GM21423 (cell line): Measurements from ENCODE around the gene KIF18B.
"Not testable (repeated sequence)": the region's sequence is repeated elsewhere in the genome, so short reads cannot be mapped to it uniquely, and the experiment has no call there.

ENCODE experiments used
- ATAC-seq: cut with Tn5 transposase; IDR thresholded peaks from one replicate; pipeline ENCODE4 v1.9.1; 2021; ENCODE audit warnings: mild to moderate bottlenecking, moderate library complexity; ENCODE audit not compliant: unreplicated experiment

The KIF18B gene

DNA sequence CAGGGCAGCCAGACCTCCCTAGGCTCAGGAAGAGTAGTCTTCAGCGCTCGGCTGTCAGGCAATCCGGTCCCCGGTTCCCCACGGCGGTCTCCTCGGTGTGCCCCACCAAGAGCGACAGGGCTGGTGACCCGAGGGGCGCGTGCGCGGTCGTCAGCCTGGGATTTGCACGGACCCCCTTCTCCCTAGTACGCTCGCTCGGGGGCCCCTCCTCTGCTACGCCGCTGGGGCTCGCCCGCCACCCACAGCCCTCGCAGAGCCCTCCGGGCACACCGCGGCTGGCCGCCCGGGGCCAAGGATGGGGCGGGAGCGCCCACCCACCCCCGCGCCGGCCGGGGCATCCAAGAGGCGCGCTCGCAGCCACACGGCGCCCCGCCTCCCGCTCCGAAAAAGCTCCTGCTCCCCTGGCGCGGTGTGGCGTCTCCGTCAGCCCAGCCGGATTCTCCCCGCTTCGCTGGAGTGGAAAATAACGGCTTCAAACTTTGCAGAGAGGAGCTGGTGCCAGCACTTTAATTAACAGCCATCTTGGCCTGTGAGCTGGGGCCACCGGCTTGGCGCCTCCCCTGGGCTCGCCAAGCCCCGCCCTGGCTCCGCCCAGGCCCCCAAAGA, 22.7 kb upstream of the KIF18B start:
- ATAC-seq, result no peak

DNA sequence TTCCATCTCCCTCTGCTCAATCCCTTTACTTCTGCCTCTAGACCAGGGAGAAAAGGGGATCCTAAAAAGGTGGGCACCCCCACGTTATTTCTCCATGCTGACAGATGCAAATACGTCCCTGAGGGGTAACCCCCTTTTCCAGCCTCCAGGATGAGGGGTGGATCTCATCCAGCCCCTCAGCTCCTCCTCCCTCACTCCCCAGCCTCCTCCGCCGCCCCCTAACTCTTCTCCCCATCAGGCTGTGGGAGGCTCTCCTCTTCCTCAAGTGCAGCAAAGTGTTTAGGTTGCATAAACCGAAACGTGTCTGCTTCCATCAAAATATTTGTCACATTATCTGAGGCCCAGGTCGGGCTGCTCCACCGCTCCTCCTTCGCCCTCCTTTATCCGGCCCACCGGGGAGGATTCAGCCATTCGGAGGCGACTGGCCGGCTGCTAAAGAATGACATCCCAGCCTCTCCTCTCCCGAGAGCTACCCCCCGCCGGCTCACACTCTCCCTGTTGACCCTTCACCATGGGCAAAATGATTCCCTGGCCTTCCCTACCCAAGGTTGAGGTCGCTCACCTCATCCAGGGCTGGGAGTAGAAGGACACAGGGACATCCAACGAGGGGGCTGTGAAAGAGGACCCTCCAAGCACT, 21.7 kb upstream of the KIF18B start:
- no peak for ATAC-seq

DNA sequence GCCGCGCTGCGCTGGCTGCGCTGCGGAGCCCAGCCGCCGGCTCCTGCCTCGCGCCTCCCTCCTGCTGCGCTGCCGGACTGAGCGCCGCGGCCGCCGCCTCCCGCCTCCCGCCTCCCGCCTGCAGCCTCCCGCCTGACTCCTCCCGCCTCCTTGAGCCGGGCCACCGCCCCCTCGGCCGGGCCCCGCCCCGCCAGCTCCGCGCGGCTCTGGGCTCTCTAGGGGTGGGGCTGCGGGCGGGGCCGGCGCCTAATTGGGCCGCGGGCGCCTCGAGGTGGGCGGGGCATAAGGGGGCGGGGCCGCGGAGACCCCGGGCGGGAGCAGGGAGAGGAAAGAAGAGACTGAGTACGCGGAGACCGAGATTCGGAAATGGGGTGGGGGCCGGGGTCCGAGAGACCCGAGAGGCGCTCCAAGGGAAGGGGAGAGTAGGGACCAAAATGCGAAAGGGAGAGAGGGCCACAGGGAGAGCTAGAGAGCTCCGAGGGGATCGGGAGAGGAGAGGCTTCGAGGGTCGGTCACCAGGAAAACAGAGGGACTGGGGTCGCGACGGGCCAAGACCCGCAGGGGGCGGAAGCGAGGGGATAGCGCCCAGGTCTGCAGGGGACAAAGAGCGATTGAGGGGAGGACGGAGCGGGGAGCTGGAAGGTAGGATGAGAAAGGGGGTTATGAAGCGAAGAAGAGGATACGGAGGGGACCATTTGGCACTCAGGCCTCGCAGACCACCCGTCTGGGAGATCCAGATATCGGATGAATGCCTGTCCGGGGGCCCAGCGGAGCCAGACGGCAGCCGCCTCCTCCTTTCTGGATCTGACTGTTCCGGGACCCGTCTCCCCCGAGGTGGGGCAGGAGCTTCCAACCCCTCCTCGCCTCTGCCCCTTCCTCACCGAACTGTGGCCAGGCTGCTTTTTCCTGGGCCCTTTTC, 20.9 kb upstream of the KIF18B start, which contains the start of gene C1QL1:
Gene C1QL1 (minus strand): TSS at position 79 of the 919 bp plus-strand sequence. CDS start 255 bp downstream, outside the sequence.
- ATAC-seq, result peak; percentile 89

DNA sequence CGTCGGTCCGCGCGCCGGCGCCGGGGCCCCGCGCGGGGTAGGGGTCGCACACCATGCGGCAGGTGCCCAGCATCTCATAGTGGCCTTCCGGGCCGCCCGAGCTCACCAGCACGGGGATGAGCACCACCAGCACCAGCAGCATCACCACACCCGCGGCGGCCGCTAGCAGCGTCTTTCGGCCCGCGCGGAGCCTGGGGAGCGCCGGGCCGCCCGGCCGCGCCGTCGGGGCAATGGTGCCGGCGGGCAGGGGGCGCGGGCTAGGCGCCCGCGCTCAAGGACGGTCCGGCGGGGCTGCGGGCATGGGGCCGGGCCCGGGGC, 20.3 kb upstream of the KIF18B start:
- ATAC-seq, result no peak

DNA sequence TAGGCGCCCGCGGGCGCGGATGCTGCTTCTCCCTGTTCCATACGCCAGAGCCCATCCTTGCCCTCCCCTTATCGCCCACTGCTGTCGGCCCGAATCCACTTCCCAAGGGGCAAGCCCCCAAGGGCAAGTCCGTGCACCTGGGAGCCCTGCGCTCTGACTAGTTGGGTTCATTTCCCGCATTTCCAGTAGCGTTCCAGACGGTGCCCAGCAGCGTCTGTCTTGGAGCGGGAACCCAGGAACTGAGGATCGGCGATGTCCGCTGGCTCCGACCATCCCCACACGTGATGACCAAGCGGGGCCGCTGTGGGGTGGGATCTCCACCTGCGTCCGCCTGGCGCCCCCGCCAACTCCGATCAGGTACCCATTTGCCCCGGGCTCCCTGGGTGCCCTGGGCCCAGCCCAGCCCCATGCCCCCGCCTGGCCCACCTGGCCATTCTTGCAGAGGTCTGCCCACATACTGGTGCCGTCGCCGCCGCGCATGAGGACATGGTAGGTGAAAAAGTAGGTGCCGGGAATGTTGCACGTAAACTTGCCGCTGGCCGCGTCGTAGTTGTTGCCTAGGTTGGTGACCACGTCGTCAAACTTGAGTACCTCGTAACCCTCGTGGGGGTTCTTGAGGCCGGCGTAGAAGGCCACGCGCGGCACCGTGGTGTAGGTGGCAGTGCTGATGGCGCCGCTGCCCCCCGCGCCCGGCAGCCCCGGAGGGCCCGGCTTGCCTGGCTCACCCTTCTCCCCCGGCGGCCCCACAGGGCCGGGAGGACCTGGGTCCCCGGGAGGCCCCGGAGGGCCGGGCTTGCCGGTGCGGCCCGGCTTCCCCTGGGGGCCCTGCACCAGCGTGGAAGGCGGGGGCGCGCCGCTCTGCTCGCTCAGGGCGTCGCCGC, 19.7 kb upstream of the KIF18B start:
- no peak for ATAC-seq

DNA sequence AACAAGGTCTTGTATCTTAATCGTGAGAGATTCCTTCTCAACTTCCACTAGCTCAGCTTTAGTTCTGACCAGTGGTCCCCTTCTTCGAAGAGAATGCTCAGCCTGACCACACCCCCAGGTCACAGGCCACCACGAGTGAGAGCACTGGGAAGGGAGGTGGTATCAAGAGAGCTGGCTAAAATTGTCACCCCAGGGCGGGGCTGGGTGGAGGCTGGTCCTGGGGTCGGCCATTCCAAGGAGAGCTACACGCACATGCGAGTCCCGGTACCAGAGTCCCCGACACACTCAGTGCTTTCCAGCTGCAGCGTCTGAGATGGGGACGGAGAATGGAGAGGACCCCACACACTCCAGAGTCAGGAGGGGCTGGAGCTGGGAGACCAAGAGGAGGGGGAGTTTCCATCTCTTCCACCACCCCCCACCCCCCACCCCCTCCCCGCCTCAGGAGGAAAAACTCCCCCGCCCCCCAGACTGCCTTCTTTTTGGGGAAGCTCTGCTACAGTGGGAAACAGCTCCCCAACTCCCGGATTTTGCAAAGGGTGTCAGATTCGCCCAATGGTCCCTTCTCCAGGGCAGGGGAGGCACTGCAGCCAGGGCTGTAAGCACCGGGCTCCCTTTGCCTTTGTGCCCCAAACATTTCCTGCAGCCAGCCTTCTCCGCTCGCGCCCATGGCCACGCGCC, 18.9 kb upstream of the KIF18B start:
- ATAC-seq, result no peak

DNA sequence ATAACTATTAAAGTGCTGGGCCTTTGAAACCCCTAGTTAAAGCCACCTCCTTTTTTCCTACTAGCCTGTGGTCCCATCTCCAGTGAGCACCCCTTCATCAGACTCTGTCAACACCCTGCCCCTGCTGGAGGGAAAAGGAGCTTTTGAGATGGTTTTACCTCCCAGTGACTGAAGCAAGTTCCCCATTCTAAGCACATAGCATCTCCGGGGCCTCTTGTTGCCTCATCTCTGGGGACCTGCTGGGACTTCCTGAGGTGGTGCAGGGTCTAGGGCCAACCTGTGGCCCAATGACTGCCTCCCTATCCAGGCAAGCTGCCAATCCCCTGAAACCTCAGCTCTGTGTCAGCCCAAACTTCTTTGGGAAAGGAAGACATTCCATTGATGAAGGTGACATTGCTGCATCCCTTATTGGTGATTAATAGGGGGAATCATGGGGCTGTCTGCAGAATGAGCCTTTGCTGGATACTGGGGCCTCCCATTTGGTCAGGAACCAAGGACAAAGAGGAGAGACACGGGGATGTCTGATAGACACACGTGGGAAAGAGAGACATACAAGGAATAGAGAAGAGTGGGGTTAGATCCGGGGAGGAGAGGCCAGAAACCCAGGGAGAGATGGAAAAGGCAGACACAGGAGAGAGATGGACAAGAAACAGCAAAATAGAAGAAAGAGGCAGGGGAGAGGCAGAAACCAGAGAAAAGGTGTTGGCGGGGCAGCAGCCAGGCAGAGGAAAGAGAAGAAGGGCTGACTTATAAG, 18.1 kb upstream of the KIF18B start:
- ATAC-seq, result no peak

DNA sequence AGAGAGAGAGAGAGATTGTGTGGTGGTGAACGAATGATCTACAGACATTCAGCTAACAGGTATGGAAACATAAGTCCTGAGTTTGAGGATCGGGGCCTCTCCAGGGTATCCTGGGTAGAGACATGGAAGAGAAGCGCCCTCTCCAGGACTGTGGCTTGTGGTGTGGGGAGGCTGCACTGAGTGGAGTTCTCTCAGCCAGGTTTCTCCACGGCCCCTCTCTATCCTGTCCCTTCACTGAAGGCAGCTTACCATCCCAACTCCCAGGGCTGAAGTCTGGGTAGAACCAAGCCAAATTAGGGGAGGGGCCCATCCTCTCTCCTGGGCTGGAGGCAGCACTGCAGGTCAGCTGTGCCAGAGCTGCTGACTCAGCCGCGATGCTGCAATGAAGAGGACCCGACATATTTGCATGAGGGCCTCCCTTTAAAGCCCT, 14.4 kb upstream of the KIF18B start:
- no peak for ATAC-seq

DNA sequence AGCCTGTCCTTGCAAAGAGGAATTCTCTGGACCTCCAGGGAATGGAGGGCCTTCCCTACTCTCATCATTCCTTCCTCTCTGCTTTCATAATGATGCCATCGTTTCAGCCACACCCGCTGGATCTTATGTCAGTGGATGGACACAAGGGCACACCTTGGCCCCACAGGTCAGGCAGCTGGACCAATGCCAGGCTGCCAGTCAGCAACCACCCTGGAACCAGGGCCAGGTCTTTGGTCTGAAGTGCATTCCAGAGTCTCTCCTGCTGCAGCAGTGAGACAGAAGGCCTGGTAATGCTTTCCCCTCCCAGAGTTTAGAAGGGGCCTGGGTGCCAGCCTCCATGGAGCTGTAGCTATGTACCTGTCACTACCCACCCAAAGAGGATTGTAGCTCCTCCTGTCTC, 13.1 kb upstream of the KIF18B start:
- ATAC-seq, result no peak

DNA sequence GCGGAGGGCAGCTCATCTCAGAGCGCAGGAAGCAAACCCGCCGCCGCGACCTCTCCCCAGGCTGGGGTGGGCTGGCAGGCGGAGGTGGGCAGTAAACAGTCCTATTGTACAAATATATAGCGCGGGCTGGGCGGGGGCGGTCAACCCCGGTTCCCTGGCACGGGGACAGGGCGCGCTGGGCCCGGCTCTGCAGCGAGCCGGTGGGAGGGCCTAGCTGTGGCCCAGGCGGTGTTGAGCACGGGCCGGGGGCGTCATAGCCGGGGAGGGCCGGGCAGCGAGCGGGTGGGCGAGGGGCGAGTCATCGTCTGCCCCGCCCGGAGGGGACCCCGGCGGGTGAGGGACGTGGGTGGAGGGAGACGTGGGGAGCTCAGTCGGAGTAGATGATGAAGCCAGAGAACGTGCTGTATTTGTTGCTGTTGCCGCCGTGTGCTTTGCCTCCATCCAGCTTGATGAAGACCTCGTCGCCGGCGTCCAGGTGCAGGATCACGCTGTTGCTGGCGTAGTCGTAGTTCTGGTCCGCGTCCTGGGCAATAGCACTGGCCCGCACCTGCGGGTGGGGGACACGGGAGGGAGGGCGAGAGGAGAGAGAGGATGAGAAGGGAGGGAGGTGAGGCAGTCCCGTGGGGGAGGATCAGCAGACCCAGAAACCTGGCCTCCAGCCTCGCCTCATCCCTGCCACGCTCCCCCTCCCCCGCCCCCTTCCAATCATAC, 12.4 kb upstream of the KIF18B start:
- ATAC-seq, result no peak

DNA sequence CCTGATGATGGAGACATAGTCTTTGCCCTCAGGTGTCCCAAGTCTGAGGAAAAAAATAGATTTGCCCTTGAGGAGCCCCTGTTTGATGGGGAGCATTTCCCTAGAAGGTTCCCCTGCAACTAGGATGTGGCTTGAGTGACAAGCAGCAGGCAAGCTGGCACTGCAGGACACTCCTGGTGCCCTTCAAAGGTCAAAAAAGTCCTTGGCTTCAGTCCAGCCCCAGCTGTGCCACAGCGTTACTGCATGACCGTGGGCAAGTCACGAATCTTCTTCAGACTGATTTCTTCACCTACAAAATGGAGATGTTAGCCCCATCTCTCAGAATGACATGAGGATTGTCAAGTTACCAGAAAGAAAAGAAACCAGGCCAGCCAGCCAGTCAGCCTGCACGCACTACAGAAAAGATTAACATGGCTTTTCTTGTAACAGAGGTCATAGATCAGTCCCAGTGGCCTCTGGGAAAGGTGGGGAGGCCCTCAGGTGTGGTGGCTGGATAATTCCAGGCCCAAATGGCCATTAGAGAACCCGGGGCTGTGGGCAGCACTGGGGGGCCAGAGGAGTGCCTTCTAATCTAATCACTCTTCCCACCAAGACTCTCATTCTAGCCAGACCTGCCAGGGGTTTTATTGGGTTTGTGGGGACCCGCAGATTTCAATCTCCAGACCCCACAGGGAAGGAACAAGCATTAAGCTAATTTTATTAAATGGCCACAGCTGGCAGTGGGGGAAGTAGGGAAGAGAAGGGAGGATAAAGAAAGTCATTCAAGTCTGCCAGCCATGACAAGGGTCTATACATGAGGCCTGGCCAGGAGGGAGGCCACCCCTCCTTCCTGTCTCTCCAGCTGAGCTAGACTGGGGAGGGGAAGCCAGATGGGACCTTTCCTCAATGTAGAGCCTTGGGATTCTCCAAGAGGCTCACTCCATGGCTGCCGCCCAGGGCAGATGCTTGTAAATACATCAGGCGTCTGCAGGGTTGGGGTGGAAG, 9.7 kb upstream of the KIF18B start:
- ATAC-seq, result no peak

DNA sequence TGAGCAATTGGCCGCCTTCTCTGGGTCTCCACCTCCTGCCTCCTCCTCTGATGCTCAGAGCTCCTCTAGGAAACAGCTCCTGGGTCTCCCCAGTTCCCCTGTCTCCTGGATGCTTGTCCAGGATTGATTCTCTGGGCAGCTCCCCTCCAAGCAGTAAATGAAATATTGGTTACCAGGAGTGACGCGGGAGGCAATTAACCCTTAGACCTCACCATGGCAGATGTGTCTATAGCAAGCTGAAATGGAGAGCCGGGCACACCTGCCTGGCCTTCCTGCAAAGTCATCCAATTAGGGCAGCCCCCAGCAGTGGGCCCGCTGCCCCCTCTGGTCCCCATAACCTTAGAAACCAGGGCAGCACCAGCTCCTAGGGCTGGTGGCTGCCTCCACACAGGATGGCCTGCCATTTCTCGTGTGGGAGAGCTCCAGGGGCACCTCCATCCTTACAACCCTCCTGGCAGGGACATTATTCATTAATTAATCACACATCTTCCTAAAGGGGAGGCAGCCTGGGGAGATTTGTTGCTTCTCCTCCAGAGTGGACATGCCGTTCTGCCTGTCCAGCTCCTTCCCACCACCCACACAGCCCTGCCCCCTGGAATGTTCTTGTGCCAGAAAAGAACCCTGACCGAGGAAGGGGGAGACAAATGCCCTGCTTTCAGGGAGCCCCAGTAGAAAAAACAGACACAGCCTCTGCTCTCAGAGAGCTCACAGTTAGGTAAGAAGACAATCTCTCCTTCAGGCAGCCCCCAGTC, 8.3 kb upstream of the KIF18B start:
- no peak for ATAC-seq

DNA sequence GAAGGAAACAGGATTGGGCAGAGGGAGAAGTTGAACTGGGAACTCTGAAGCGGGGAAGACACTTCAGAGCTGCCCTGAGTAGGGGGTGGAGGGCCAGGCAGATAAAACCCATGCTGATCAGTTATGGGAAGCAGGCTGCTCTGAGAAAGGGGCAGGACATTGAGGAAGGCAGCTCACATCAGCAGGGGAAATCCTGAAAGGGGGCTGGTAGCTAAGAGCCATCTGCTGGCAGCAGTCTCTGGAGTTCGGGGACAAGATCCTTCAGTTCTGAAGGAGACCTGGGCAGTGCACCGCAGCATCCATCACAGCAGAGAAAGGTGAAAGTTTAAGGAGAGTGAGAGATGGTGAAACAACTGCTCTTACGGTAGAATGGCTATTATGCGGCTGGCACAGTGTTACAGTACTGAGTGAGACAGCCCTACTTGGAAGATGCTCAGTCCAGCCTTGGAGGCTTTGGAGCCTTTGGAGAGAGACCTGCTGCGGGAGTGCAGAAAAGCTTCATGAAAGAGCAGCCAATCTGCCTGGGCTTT, 5.4 kb upstream of the KIF18B start:
- no peak for ATAC-seq

DNA sequence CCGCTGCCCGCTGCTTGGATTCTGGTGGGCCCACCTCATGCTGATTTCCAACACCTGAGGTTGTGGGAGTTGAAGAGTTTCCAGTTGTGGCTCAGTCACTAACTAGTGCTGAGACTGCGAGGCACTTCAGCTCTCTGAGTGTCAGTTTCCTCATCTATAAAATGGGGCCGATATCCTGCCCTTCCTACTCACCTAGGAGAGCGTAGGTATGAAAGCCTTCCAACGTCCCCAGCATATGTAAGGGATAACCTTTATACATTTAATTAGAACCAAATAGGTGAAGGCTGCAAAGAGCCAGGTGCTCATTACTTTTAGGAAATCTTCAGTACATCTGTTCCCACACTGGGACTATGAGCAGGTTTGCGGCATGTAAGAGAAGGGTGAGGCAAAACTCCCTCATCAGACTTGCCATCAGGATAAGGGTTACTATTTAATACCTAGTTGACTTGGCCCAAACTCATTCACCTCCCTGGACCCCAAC, 782 bp upstream of the KIF18B start:
- no peak for ATAC-seq

DNA sequence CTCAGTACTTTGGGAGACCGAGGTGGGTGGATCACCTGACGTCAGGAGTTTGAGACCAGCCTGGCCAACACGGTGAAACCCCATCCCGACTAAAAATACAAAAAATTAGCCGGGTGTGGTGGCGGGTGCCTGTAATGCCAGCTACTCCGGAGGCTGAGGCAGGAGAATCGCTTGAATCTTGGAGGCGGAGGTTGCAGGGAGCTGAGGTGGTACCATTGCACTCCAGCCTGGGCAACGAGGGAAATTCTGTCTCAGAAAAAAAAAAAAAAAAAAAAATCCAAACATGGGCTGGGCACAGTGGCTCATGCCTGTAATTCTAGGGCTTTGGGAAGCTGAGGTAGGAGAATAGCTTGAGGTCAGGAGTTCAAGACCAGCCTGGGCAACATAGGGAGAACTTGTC, 1.9 kb downstream of the KIF18B start:
- not testable (repeated sequence) for ATAC-seq

DNA sequence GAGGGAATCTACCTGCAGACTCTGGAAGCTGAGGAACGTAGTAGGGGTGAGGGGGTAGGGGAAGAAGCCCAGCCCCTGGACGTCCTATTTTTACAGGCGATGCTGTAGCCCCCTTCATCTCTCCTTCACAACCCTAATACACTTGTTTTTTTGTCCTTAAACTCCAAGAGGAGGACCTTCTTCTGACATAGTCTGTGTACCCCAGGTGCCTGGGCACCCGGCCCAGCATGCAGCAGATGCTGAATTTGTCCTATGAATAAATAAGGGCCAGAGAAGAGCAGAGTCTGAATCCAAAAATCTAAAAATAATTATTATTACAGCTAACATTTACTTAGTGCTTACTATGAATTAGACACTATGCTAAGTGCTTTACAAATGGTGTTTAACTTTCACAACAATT, 5.1 kb downstream of the KIF18B start:
- no peak for ATAC-seq
